Left ventricle myocardium inferior (tissue), 1 donor: ENCODE results near the gene ENPP4. TPM values are rescaled to one million over a fixed set of nuclear protein-coding genes. Genes with fewer than 3 reads are reported as not detected.
A peak's percentile ranks its signal among the peaks of the same experiment; 100 is the strongest.
"Not testable (repeated sequence)": the region's sequence is repeated elsewhere in the genome, so short reads cannot be mapped to it uniquely, and the experiment has no call there.

Experiments used
- DNase-seq: peaks from one replicate; pipeline ENCODE4 v3.0.0-alpha.2; 2020
- H3K27ac ChIP-seq: fragments of 200-600 bp; replicated peaks from 2 replicates; pipeline ENCODE4 v1.8.0; 2021
- H3K27me3 ChIP-seq: fragments of 200-600 bp; 2 replicates; pipeline ENCODE4 v1.8.0; 2021; ENCODE audit warnings: low read depth
- H3K36me3 ChIP-seq: fragments of 200-600 bp; 2 replicates; pipeline ENCODE4 v1.8.0; 2021
- H3K4me1 ChIP-seq: fragments of 200-600 bp; 2 replicates; pipeline ENCODE4 v1.8.0; 2021
- H3K4me3 ChIP-seq: fragments of 200-600 bp; 2 replicates; pipeline ENCODE4 v1.8.0; 2021; ENCODE audit warnings: mild to moderate bottlenecking, moderate library complexity
- H3K9me3 ChIP-seq: fragments of 200-600 bp; replicated peaks from 2 replicates; pipeline ENCODE4 v1.8.0; 2021
- CTCF ChIP-seq: fragments of 200-600 bp; IDR thresholded peaks from 2 replicates; pipeline ENCODE4 v1.8.0; 2021; ENCODE audit warnings: antibody characterized with exemption, mild to moderate bottlenecking, borderline replicate concordance
- intact Hi-C: fragments of 100-400 bp; cut with micrococcal nuclease; formaldehyde crosslinking; loops from one replicate; pipeline ENCODE4 v1.11.0; 2022
- long read RNA-seq: library from polyadenylated mRNA; unstranded; transcript quantifications from one replicate; pipeline ENCODE4 v2.0.0, GENCODE V29; 2021
- total RNA-seq: library from RNA; stranded (reverse); fragmentation: NEBNext Ultra II Directional; extraction: Animal tissue kit (Norgen Biotek cat#: 25700); gene quantifications from one replicate; pipeline ENCODE4 v1.2.1, GENCODE V29; 2021
- donor health status: DM: no; HTN: yes; CAD: no; lungs with severe emphysema.

ENPP4 gene
- 21.9 TPM for total RNA-seq
- long read RNA-seq, full-length matches to known transcripts: 61 of 67 reads
- long read RNA-seq, partial matches to known transcripts: 2 of 67 reads
- long read RNA-seq, other reads (novel, unspliced or antisense): 4 of 67 reads

- peak within 1 kb of the TSS; percentile 79 for H3K4me3 ChIP-seq
- peaks cover 57% of the 10 kb centered on the region for H3K4me1 ChIP-seq
- intact Hi-C loops: no loop called here
- DNase-seq: peak; percentile 81
- no peaks in the 10 kb centered on the region for H3K36me3 ChIP-seq
- H3K27ac ChIP-seq: peak within 1 kb of the TSS; percentile 85
- TF ChIP-seq CTCF: peak; percentile 13
- H3K27me3 ChIP-seq: no peaks in the 10 kb centered on the region
- H3K9me3 ChIP-seq: no peaks in the 10 kb centered on the region
These were observed at the start of gene ENPP4 for GRCh38 chr6:46129629-46130511. TSS of gene ENPP4 (plus strand) at chr6:46129989. CDS start at chr6:46139584, 9,595 bp downstream.

GRCh38 chr6:46080111-46080510 is 49.7 kb upstream of the ENPP4 start:
- TF ChIP-seq CTCF: no peak
- H3K27ac ChIP-seq: no peak overlapping the region
- DNase-seq: no peak
- H3K27me3 ChIP-seq: no peaks in the 10 kb centered on the region
- intact Hi-C loops: no loop called here
- no peaks in the 10 kb centered on the region for H3K4me1 ChIP-seq
- H3K36me3 ChIP-seq: no peaks in the 10 kb centered on the region
- H3K4me3 ChIP-seq: no peak overlapping the region
- H3K9me3 ChIP-seq: no peaks in the 10 kb centered on the region

- intact Hi-C loops: not testable (repeated sequence)
These were observed 44.1 kb upstream of the ENPP4 start for GRCh38 chr6:46085688-46086087.

GRCh38 chr6:46090115-46091079 is 39.4 kb upstream of the ENPP4 start:
- Histone ChIP-seq H3K4me1 (no peaks in the 10 kb centered on the region), H3K9me3 (peaks cover 12% of the 10 kb centered on the region), H3K27me3 (no peaks in the 10 kb centered on the region), H3K4me3 (no peak overlapping the region), H3K36me3 (peaks cover 3% of the 10 kb centered on the region), H3K27ac (no peak overlapping the region)
- TF ChIP-seq CTCF: peak; percentile 88
- intact Hi-C loops: loop anchor here (5.0 kb wide), 1 partner anchor 322 kb away; no protein-coding TSS in a partner anchor
- peak; percentile 30 for DNase-seq

More at GRCh38 chr6:46085688-46086087, 44.1 kb upstream of the ENPP4 start:
- not testable (repeated sequence) for DNase-seq, H3K4me1 ChIP-seq, H3K27ac ChIP-seq, H3K4me3 ChIP-seq, H3K27me3 ChIP-seq, H3K9me3 ChIP-seq, H3K36me3 ChIP-seq

GRCh38 chr6:46091080-46091478 is 38.7 kb upstream of the ENPP4 start:
- TF ChIP-seq CTCF: no peak
- peaks cover 3% of the 10 kb centered on the region for H3K36me3 ChIP-seq
- DNase-seq: no peak
- intact Hi-C loops: loop anchor here (5.0 kb wide), 1 partner anchor 321 kb away; no protein-coding TSS in a partner anchor
- H3K9me3 ChIP-seq: peaks cover 19% of the 10 kb centered on the region
- no peaks in the 10 kb centered on the region for H3K4me1 ChIP-seq
- no peak overlapping the region for H3K4me3 ChIP-seq
- no peaks in the 10 kb centered on the region for H3K27me3 ChIP-seq
- no peak overlapping the region for H3K27ac ChIP-seq
